Ramos (cell line): Measurements from ENCODE around the gene NXN.
"Not testable (repeated sequence)": the region's sequence is repeated elsewhere in the genome, so short reads cannot be mapped to it uniquely, and the experiment has no call there.

Experiments used
- in situ Hi-C: fragments of 300-500 bp; cut with MboI; formaldehyde crosslinking; loops from one replicate; pipeline ENCODE4 v1.14.3; 2022; ENCODE audit warnings: low sequenced_read_pairs; ENCODE audit not compliant: unreplicated experiment

The NXN gene

DNA sequence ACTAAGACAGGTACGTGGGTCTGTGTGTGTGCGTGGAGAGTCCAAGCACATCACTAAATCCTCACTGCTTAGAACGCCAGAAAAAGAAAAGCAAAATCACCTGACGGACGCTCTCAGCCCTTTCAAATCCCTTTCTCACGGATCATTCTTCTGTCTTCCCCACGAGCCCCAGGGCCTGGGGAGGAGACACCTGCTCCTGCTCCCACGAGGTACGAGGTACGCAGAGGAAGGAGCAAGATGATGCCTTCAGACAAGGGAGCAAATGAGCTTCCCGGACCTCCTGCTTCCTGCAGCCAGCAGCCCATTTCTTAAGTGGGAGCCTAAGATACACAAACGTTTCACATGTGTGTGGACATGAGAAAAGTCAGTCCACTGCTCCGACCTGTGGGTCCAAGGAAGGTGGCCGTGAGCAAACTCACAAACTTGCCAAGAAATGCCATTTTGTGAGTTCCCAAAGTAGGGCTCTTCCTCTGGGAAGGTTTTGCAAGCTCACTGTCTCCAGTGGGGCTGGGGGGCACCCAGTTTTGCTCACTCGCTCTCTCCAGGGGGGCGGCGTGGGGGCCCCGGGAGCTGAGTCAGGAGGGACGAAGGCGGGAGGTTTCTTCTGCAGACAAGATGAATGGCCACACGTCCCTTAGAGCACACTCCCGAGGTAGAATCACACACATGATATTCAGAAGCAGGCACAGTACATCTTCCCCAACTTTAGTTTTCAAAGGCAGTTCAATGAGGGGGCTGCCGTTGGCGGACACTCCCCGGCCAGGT lies 129.3 kb downstream of the NXN start:
- in situ Hi-C loops = no loop called here

DNA sequence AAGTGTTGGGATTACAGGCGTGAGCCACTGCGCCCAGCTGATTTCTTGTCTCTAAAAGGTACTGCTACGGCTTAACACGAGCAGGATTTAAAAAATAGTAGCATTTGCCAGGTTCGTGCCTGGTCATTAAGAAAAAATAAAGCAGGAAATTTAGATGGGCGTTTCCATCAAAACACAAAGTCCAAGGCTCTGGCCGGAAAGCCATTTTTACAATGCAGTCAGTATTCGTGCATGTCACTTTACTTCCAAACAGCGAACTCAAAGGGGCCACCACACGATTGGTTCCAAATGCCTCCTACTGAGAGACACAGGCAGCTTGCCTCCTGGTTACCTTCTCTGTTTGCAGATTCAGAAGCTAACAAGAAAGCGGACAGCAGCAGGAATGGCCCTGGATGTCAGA lies 131.2 kb downstream of the NXN start:
- in situ Hi-C loops = no loop called here

DNA sequence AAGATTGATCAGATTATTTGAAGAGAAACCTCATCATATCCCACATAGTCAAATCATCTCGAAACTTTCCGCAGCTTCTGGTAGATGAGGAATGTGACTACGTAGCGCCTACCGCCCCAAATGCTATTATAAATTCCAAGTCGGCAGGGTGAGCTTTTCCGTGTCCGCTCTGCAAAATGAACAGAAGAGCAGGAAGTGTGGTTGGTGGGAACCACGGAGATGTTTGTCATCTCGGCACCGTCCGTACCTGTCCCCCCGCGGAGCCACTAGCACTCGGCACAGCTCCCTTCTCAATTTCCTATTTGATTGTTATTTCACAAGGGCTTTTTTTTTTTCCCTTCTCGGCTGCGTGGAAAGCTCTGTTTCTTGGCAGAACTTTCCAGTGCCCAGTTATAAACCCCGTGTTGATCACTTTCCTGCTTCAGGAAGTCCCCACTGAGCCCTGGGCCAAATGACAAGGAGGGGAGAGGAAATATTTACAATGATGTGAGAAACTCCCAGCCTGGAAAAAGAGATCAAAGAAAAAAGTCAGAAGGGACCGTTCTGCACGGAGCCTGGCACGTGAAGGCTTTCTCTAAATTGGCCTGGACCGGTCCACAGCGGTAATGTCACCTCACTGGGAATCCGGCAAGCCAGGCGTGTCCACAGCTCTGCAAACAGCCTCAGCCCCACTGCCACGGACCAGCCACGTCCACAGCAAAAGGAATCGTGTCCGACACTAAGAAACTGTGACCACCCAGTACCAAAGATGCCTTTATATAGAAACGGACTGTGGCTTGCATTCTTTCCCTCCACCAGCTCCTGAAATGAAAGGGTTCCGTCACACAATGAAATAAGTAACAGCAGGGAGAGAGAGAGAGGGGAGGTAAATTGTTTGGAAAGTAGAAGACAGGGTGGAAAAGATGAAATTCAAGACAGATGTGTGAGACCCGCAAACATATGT lies 132.4 kb downstream of the NXN start:
- in situ Hi-C loops = no loop called here

DNA sequence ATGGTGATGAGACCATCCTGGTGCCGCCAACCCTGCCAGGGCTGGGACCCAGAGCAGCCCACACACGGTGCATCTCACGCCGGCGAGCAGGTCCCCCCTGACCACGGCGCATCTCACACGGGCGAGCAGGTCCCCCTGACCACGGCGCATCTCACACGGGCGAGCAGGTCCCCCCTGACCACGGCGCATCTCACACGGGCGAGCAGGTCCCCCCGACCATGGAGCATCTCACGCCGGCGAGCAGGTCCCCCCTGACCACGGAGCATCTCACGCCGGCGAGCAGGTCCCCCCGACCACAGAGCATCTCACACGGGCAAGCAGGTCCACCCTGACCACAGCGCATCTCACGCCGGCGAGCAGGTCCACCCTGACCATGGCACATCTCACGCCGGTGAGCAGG lies 138.3 kb downstream of the NXN start:
- in situ Hi-C loops = no loop called here

DNA sequence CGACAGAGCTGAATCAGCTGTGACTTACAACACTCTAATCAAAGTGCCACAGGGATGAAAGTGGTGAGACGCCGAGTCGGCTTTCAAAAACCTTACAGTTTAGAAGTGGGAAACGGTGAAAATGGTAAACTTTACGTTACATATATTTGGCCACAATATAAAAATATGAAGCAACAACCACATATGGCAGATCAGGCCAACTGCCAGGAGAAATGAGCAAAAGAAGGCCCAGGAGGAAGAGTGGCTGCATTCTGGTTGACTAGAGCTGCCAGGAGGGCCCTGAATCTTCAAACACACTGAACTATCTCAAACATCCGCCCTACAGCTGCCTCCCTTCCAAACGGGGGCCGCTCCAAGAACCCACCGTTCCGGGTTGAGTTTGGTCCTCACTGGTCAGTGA lies 141.1 kb downstream of the NXN start:
- in situ Hi-C loops = no loop called here

DNA sequence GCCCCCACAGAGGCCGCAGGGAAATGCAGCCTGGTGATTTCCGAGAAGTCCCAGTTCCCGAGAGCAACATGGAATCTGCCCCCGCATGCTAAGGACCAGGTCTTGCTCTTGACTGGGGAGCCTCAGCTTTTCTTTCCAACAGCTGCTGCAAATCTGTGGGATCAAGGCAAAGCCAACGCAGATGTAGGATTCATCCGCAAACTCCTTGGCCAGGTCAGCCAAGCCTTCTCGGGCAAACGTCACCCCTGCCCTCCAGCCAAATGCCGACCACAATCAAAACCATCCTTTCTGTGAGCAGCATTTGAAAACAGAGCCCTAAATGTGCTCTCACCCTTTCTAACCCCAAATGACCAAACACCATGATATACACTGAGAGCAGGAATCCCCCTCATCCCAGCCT lies 143.4 kb downstream of the NXN start:
- in situ Hi-C loops = no loop called here

DNA sequence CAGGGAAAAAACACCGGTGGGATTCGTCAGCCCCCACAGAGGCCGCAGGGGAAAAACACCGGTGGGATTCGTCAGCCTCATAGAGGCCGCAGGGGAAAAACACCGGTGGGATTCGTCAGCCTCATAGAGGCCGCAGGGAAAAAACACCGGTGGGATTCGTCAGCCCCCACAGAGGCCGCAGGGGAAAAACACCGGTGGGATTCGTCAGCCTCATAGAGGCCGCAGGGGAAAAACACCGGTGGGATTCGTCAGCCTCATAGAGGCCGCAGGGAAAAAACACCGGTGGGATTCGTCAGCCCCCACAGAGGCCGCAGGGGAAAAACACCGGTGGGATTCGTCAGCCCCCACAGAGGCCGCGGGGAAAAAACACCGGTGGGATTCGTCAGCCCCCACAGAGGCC lies 143.9 kb downstream of the NXN start:
- in situ Hi-C loops = not testable (repeated sequence)

DNA sequence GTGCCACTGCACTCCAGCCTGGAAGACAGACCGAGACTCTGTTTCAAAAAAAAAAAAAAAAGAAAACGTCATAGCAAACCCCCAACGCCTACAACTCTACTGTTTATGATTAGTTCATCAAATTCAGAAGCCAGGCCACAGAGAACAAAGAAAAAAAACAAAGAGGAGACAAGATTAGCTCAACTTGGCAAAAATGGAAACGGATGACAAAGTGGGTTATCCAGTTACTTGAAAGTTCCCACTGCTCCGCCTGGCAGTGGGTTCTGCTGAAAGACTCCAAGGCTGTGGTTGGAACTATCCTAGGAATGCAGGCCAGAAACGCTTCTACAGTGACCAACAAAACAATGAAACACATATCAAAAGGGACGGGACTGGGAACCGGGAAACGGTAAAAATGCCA lies 144.3 kb downstream of the NXN start:
- in situ Hi-C loops = no loop called here

DNA sequence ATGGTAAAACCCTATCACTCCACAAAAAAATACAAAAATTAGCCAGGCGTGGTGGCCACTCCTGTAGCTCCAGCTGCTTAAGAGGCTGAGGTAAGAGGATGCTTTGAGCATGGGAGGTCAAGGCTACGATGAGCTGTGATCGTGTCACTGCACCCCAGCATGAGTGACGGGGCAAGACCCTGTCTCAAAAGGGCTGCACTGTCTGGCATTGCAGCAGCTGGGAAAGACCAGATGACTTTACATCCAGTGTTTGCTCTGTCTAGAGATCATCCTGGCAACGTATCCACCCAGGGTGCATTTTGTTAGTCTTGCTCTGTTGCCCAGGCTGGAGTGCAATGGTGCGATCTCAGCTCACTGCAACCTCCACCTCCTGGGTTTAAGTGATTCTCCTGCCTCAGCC lies 145.4 kb downstream of the NXN start:
- in situ Hi-C loops = no loop called here

DNA sequence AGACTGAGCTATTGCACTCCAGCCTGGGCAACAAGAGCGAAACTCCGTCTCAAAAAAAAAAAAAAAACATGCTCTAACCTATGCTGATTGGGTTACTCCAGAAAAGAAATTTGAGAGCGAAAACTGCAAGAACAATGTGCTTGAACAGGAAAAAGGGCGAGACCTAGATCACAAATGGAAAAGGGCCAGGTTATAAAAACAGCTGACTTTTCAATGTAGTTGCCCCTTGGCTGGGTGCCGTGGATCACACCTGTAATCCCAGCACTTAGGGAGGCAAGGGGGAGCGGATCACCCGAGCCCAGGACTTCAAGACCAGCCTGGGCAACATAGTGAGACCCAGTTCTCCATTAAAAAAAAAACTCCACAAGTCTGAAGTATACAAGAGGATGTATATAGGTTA lies 148.6 kb downstream of the NXN start:
- in situ Hi-C loops = no loop called here

DNA sequence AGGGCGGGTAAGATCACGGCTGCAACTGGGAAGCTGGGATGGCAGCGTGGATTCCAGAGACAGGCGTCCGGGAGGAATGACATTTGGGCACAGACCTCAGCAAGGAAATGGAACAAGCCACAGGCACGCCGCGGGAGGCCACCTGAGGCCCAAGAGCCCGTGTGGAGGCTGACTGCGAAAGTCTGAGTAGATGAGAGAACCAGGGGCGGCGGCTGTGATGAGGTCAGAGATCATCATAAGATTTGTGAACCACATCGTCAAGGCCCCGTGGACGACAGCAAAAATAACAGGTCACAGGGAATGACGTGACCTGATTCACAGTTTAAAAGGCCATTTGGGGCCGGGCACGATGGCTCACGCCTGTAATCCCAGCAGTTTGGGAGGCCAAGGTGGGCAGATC lies 149.2 kb downstream of the NXN start:
- in situ Hi-C loops = no loop called here

DNA sequence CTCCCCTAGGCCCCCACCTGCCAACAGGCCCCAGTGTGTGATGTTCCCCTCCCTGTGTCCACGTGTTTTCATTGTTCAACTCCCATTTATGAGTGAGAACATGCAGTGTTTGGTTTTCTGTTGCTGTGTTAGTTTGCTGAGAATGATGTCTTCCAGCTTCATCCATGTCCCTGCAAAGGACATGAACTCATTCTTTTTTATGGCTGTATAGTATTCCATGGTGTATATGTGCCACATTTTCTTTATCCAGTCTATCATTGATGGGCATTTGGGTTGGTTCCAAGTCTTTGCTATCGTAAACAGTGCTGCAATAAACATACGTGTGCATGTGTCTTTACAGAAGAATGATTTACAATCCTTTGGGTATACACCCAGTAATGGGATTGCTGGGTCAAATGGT lies 150.0 kb downstream of the NXN start:
- in situ Hi-C loops = not testable (repeated sequence)

DNA sequence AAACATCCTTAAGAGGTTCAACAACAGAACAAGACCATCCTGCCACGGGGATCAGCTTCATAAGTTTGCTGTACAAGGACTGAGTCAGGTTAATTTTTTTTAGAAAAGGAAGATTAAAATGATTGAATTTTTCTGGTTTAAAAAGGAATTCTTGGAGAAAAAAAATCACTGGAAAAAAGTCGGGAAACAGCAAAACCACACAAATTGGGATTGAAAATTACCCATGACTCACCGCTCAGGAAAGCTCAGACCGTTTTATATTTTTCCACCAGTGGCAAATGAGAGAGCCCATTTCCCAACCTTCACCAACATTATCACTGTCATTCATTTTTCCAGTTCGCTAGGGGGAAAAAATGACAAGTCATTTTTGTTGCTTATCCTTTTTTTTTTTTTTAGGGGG lies 150.8 kb downstream of the NXN start:
- in situ Hi-C loops = no loop called here

DNA sequence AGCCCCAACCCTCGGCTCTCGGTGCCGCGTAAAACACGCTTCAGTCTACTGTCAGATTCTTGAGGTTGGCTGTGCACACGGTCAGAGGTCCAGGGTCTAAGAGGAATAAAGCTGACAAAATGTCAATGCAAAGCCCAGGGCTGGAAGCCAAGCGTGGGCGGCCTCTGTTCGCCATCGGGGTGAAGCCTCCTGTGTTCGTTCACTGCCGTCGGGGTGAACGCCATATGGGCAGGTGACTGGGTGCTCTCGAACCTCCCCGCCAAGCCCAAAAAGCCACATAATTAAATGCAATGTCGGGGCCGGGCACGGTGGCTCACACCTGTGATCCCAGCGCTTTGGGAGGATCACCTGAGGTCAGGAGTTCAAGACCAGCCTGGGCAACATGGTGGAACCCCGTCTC lies 152.8 kb downstream of the NXN start:
- in situ Hi-C loops = no loop called here

DNA sequence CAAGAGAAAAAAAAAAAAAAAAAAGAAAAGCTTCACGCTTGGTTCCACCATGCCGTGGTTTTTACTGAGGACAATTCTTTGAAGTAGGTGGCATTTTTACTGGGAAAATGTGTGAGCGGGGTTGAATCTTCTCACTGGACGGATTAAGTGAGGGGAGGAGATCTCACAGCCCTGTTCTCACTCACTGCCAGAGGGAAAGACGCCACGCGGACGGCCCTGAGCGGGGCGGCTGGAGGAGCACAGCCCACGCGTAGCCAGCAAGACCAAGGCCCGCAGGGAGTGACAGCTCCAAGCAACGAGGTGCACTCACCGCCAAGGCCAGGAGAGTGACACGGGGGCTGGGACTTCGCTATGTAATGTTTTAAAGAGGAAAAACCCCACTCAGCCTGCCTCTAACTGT lies 154.4 kb downstream of the NXN start:
- in situ Hi-C loops = no loop called here

DNA sequence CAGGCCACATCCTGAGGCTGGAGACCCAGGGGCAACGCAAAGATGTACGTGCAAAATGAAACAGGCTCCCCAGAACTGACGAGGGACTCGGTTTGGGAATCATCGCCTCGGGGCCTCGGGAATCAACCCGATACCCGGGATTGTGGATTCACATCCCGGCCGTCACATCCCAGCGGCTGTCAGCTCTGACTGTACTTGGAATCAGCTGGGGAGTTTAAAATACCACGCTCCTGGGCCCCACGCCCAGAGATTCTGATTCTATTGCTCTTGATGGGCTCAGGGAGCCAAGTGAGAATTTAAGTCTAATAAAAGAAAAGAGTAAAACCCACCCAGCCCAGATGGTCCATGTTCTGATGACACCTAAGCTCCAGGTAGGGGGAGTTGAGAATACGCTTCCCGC lies 155.2 kb downstream of the NXN start:
- in situ Hi-C loops = no loop called here

DNA sequence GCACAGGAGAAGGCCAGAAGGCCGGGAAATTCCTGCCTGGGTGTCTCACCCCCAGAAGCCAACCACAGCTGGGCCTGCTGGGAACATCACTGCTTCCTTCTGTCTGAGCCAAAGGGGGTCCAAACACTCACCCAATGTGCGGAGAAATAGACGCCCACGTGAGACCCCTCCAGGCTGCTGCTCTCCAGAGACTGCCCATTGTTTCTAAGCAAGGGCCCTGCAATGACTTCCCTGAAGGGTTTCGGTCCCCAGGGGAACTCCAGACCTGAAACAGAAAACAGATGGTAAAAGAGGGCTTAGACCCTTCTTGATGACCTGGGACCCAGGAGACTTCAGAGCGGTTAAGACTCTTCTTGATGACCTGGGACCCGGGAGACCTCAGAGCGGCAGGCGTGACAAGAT lies 156.1 kb downstream of the NXN start:
- in situ Hi-C loops = no loop called here

DNA sequence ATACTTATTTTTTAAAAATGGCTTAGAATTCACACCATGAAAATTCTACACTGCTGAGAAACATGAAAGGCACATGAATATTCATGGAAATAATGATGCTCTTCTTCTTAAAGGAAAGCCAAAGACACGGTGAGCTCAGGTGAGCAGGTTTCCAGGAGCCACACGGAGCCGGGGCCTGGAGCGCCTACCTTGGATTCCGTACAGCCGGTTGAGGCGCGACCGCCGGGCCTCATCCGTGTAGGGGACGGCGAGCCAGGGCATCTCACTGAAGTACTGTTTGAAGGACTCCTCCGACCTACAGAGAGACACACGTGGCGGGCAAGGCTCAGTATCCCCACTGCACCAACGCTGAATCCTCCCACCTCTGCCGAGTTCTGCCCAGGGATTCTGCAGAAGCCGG lies 160.3 kb downstream of the NXN start:
- in situ Hi-C loops = no loop called here

DNA sequence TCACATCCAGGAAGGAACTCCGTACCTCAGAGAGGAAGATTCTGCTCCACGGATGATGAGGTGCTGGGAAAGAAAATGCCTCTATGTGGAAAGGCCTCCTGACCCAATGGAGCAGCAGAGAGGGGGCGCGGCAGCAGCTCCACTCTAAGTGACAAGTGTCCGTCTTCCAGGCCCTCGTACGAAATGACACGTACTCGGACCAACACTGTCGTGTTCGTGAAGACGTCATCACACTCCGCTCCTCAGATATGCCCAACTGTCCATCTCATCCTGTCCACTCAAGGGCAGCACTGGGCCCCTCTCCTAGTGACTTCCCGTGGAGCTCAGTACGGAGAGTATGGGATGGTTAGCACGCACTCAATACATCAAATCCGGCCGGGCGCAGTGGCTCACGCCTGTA lies 165.2 kb downstream of the NXN start:
- in situ Hi-C loops = no loop called here

DNA sequence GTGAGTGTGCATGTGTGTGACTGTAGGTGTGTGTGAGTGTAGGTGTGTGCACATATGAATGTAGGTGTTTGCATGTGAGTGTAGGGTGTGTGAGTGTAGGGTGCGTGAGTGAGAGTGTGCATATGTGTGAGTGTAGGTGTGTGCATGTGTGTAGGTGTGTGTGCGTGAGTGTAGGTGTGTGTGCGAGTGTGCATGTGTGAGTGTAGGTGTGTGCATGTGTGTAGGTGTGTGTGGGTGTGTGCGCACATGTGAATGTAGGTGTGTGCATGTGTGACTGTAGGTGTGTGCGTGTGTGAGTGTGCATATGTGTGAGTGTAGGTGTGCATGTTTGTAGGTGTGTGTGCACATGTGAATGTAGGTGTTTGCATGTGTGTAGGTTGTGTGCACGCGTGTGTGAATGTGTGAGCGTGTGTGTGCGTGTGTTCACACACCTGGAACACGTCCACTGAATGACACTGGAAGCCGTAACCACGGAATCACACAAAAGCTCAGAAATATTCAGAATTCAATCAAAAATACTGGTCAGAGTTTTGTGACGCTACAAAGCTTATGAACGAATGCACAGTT lies 166.9 kb downstream of the NXN start:
- in situ Hi-C loops = no loop called here

DNA sequence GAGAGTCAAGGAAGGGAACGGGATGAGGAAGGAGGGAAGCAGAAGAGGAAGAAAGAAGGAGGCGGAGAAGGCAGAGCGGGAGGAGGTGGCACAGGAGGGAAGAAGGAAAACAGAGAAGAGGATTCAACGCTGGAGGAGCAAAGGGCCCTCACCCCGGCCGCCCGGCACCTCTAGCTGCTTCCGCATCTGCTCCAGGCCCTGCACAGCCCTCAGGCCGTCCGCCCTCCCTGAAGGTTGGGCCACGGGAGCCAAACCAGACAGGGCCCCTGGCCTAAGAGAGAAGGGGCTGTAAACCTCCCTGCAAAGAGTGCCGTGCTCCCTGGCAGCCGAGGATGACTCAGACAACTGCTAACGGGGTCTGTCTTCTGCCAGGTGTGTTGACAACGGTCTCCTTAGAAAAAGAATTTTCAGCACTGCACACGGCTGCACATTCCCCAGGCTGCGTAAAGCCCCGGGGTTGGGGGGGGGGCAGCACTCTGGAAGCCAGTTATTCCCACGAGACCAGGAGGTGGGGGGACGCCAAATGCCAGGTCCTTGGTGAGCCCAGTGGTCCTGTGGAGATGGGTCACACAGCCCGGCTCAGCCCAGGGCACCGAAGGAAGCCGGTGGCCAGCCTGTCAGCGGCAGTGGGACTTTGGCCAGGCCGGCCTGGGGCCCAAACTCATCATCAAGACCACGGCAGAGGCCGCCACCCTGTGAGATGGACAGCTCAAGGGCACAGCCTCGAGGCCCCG lies 168.4 kb downstream of the NXN start:
- in situ Hi-C loops = no loop called here
